Measurements from ENCODE around the gene RASAL2. TPM values are rescaled to one million over a fixed set of nuclear protein-coding genes. Genes with fewer than 3 reads are reported as not detected.

RASAL2 gene
- total and polyA plus RNA-seq, 2 of the 13 experiments (the other 11 are each of a cell fraction or from before 2014, with no cell fraction given): 5.4 to 5.9 TPM

GRCh38 chr1:178052650-178053461 is 41.0 kb upstream of the RASAL2 start (continued):
- TF ChIP-seq TRAFD1 (CRISPR knock-in tag; IDR thresholded peaks at IDR 0.05; ENCODE audit: borderline replicate concordance): no peak
- TF ChIP-seq, protein P1, sequence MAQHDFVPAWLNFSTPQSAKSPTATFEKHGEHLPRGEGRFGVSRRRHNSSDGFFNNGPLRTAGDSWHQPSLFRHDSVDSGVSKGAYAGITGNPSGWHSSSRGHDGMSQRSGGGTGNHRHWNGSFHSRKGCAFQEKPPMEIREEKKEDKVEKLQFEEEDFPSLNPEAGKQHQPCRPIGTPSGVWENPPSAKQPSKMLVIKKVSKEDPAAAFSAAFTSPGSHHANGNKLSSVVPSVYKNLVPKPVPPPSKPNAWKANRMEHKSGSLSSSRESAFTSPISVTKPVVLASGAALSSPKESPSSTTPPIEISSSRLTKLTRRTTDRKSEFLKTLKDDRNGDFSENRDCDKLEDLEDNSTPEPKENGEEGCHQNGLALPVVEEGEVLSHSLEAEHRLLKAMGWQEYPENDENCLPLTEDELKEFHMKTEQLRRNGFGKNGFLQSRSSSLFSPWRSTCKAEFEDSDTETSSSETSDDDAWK (CRISPR knock-in tag; IDR thresholded peaks at IDR 0.05): no peak
- peak; percentile 76; the same call in 1 of the 2 replicates for TF ChIP-seq TBX2 (CRISPR knock-in tag; IDR thresholded peaks at IDR 0.05; ENCODE audit: borderline replicate concordance)
- no peak for TF ChIP-seq ZC3H13 (CRISPR knock-in tag; IDR thresholded peaks at IDR 0.05)
- no peak for TF ChIP-seq KLF15 (CRISPR knock-in tag; IDR thresholded peaks at IDR 0.05; ENCODE audit: borderline replicate concordance)
- no peak for TF ChIP-seq TBX3 (IDR thresholded peaks at IDR 0.05; ENCODE audit: borderline replicate concordance)
- TF ChIP-seq ZNF501 (CRISPR knock-in tag; IDR thresholded peaks at IDR 0.05): no peak
- peak; percentile 61 for TF ChIP-seq ZNF331 (CRISPR knock-in tag; IDR thresholded peaks at IDR 0.05)
- TF ChIP-seq RXRA (CRISPR knock-in tag; IDR thresholded peaks at IDR 0.05): peak; percentile 59; the same call in 1 of the 2 replicates
- TF ChIP-seq, protein P2, sequence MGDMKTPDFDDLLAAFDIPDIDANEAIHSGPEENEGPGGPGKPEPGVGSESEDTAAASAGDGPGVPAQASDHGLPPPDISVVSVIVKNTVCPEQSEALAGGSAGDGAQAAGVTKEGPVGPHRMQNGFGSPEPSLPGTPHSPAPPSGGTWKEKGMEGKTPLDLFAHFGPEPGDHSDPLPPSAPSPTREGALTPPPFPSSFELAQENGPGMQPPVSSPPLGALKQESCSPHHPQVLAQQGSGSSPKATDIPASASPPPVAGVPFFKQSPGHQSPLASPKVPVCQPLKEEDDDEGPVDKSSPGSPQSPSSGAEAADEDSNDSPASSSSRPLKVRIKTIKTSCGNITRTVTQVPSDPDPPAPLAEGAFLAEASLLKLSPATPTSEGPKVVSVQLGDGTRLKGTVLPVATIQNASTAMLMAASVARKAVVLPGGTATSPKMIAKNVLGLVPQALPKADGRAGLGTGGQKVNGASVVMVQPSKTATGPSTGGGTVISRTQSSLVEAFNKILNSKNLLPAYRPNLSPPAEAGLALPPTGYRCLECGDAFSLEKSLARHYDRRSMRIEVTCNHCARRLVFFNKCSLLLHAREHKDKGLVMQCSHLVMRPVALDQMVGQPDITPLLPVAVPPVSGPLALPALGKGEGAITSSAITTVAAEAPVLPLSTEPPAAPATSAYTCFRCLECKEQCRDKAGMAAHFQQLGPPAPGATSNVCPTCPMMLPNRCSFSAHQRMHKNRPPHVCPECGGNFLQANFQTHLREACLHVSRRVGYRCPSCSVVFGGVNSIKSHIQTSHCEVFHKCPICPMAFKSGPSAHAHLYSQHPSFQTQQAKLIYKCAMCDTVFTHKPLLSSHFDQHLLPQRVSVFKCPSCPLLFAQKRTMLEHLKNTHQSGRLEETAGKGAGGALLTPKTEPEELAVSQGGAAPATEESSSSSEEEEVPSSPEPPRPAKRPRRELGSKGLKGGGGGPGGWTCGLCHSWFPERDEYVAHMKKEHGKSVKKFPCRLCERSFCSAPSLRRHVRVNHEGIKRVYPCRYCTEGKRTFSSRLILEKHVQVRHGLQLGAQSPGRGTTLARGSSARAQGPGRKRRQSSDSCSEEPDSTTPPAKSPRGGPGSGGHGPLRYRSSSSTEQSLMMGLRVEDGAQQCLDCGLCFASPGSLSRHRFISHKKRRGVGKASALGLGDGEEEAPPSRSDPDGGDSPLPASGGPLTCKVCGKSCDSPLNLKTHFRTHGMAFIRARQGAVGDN (CRISPR knock-in tag; IDR thresholded peaks at IDR 0.05): no peak
- TF ChIP-seq TRIM24 (CRISPR knock-in tag; IDR thresholded peaks at IDR 0.05): no peak
- TF ChIP-seq ZNF577 (CRISPR knock-in tag; IDR thresholded peaks at IDR 0.05; ENCODE audit: borderline replicate concordance, low read depth): no peak
- TF ChIP-seq CENPX (CRISPR knock-in tag; IDR thresholded peaks at IDR 0.05): no peak
- no peak for TF ChIP-seq ZNF572 (CRISPR knock-in tag; IDR thresholded peaks at IDR 0.05)
- TF ChIP-seq CCDC6 (CRISPR knock-in tag; IDR thresholded peaks at IDR 0.05): 0 out of 2 replicates have a peak, but pooled peaks have one; percentile 55
- TF ChIP-seq PATZ1 (CRISPR knock-in tag; IDR thresholded peaks at IDR 0.05): 0 out of 2 replicates have a peak, but pooled peaks have one; percentile 25
- peak; percentile 64; the same call in 1 of the 2 replicates for TF ChIP-seq ZNF614 (CRISPR knock-in tag; IDR thresholded peaks at IDR 0.05; ENCODE audit: borderline replicate concordance)
- TF ChIP-seq ZNF350 (CRISPR knock-in tag; IDR thresholded peaks at IDR 0.05; ENCODE audit: borderline replicate concordance, low read depth): no peak; the same call in 1 of the 2 replicates
- TF ChIP-seq FOXK1 (CRISPR knock-in tag; IDR thresholded peaks at IDR 0.05; ENCODE audit: borderline replicate concordance, low read depth): peak; percentile 52; the same call in 1 of the 2 replicates
- 0 out of 2 replicates have a peak, but pooled peaks have one; percentile 50 for TF ChIP-seq ZNF792 (CRISPR knock-in tag; IDR thresholded peaks at IDR 0.05)

All from HepG2 (cell line).